SK-N-SH (cell line): ENCODE measurements around the gene ZC3H18. TPM values are rescaled to one million over a fixed set of nuclear protein-coding genes. Genes with fewer than 3 reads are reported as not detected.

ENCODE experiments used
- CTCF ChIA-PET: fragments of 300-600, 350-600 bp; formaldehyde crosslinking; extraction: SDS; loops from one replicate; lab custom pipeline; 2021; lab: Yijun Ruan, JAX
- POLR2A ChIA-PET: fragments of 350-600 bp; sonication (Branson Sonifier 250); formaldehyde crosslinking; extraction: SDS; loops from one replicate; lab custom pipeline; 2020; ENCODE audit warnings: antibody characterized with exemption, inconsistent platforms; lab: Yijun Ruan, JAX
- DNase-seq: peaks from one replicate; pipeline ENCODE4 v3.0.0; 2012
- H2AFZ ChIP-seq: fragments of 200-600 bp; sonication (generic); 2 replicates; pipeline ENCODE4 v1.8.1; 2016; ENCODE audit warnings: antibody characterized with exemption, mild to moderate bottlenecking, low read depth
- H3F3A ChIP-seq: fragments of 200-600 bp; sonication (generic); replicated peaks from 2 replicates; pipeline ENCODE3; 2016; ENCODE audit warnings: antibody characterized with exemption, mild to moderate bottlenecking; ENCODE audit not compliant: insufficient read depth
- H3K27ac ChIP-seq, 2 experiments: fragments of 200-500 bp in 1 of 2; fragments of 200-600 bp in 1 of 2; sonication (Bioruptor generic) in 1 of 2; sonication (generic), shearing (Covaris generic) in 1 of 2; 2 replicates each; pipeline versions ENCODE4 v1.5.1 to v1.6.1; 2014 to 2016; ENCODE audit warnings: low read depth in 2 of 2, inconsistent platforms in 1 of 2, low read length in 1 of 2, mild to moderate bottlenecking in 1 of 2, mixed read lengths in 1 of 2
- H3K27me3 ChIP-seq: fragments of 200-600 bp; sonication (generic), shearing (Covaris generic); 2 replicates; pipeline ENCODE4 v1.6.1; 2016; ENCODE audit warnings: mixed run types; ENCODE audit not compliant: insufficient read depth
- H3K36me3 ChIP-seq, 2 experiments: fragments of 200-500 bp in 1 of 2; fragments of 200-600 bp in 1 of 2; sonication (Bioruptor generic) in 1 of 2; sonication (generic) in 1 of 2; replicated peaks in 1 of 2; 2 replicates each; pipeline versions ENCODE3 to v1.5.1; 2014 to 2016; ENCODE audit warnings: low read length in 1 of 2, mild to moderate bottlenecking in 1 of 2; ENCODE audit not compliant: insufficient read depth in 2 of 2, control insufficient read depth in 1 of 2
- H3K4me1 ChIP-seq, 2 experiments: fragments of 200-500 bp in 1 of 2; fragments of 200-600 bp in 1 of 2; sonication (Bioruptor generic) in 1 of 2; sonication (generic), shearing (Covaris generic) in 1 of 2; 2 replicates each; pipeline versions ENCODE4 v1.5.1 to v1.6.1; 2014 to 2016; ENCODE audit warnings: low read depth in 1 of 2, low read length in 1 of 2, mixed run types in 1 of 2; ENCODE audit not compliant: insufficient read depth in 2 of 2, control insufficient read depth in 1 of 2
- H3K4me2 ChIP-seq: fragments of 200-600 bp; sonication (generic), shearing (Covaris generic); 2 replicates; pipeline ENCODE4 v1.6.1; 2017; ENCODE audit warnings: mixed run types
- H3K4me3 ChIP-seq, 2 experiments: fragments of 200-500 bp in 1 of 2; fragments of 200-600 bp in 1 of 2; sonication (Bioruptor generic) in 1 of 2; sonication (generic), shearing (Covaris generic) in 1 of 2; 2 replicates each; pipeline versions ENCODE4 v1.5.1 to v1.8.1; 2014 to 2016; ENCODE audit warnings: low read depth in 2 of 2, inconsistent platforms in 1 of 2, low read length in 1 of 2, mild to moderate bottlenecking in 1 of 2, mixed read lengths in 1 of 2, moderate library complexity in 1 of 2
- H3K79me2 ChIP-seq: fragments of 200-600 bp; sonication (generic); 2 replicates; pipeline ENCODE4 v1.8.1; 2017; ENCODE audit warnings: mild to moderate bottlenecking; ENCODE audit not compliant: insufficient read depth
- H3K9ac ChIP-seq: fragments of 200-600 bp; sonication (generic); 2 replicates; pipeline ENCODE4 v1.6.1; 2017; ENCODE audit warnings: mixed run types
- H3K9me2 ChIP-seq: fragments of 200-600 bp; sonication (generic); 2 replicates; pipeline ENCODE4 v1.6.1; 2017; ENCODE audit warnings: mixed run types
- H3K9me3 ChIP-seq: fragments of 200-600 bp; sonication (generic); 2 replicates; pipeline ENCODE4 v1.6.1; 2017; ENCODE audit warnings: mixed run types, mild to moderate bottlenecking, moderate library complexity
- H4K20me1 ChIP-seq: fragments of 200-600 bp; sonication (generic); 2 replicates; pipeline ENCODE4 v1.6.1; 2017; ENCODE audit warnings: mild to moderate bottlenecking, mixed run types; ENCODE audit not compliant: insufficient read depth
- FOXM1 ChIP-seq: IDR thresholded peaks from 2 replicates; pipeline ENCODE4 v1.4.0; 2012; ENCODE audit warnings: low read depth, mild to moderate bottlenecking
- JUND ChIP-seq: IDR thresholded peaks from 2 replicates; pipeline ENCODE4 v1.4.0; 2012
- POLR2AphosphoS5 ChIP-seq: IDR thresholded peaks from 2 replicates; pipeline ENCODE4 v1.6.1; 2012; ENCODE audit warnings: low read depth, low read length
- RCOR1 ChIP-seq: fragments of 150-350 bp; IDR thresholded peaks from 2 replicates; pipeline ENCODE4 v1.6.1; 2017; ENCODE audit warnings: antibody characterized with exemption, low read length
- RFX5 ChIP-seq: IDR thresholded peaks from 2 replicates; pipeline ENCODE4 v1.6.1; 2012; ENCODE audit warnings: mild to moderate bottlenecking, improper control_type of control experiment, low read length
- SMC3 ChIP-seq: IDR thresholded peaks from 2 replicates; pipeline ENCODE4 v1.6.1; 2012; ENCODE audit warnings: low read depth, low read length, improper control_type of control experiment
- TAF1 ChIP-seq: IDR thresholded peaks from 2 replicates; pipeline ENCODE4 v1.6.1; 2012; ENCODE audit warnings: low read depth, mild to moderate bottlenecking, low read length, moderate library complexity, borderline replicate concordance
- WGBS: methylation state at CpG from one replicate; pipeline ENCODE4 v1.1.6; 2017; ENCODE audit warnings: low lambda C conversion rate; 5-methylcytosine and 5-hydroxymethylcytosine counted together
- polyA plus RNA-seq, 3 experiments: library from polyadenylated mRNA; depleted of rRNA; stranded (reverse); fragments of >200 nt; gene quantifications; 2 replicates each; pipeline ENCODE4 v1.2.3, GENCODE V29; 2012
- TF ChIP-seq, protein P1 (sequence below): IDR thresholded peaks from 2 replicates; pipeline ENCODE4 v1.4.0; 2012; ENCODE audit warnings: low read depth, borderline replicate concordance

The ZC3H18 gene
- polyA plus RNA-seq, 1 of the 3 experiments (the other 2 are of a cell fraction), result 32.7 TPM

DNA sequence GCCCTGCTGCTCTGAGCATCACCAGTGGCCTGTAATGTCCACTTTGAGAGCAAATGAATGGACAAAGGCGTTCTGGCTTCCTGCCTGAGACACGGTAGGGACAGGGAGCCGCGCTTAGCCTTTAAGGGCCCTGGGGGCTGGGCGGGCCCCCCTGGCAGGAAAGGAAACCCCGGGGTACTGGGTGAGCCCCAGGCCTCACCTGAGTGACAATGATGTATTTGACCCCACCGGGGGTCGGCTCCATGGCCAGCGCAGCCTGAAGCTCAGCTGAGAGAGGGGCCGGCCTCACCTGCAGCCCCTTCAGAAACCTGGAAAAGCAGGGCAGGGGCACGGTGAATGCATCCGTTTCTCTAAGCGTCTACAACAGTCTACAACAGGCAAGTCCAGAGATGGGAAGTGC, 82.9 kb downstream of the ZC3H18 start (continued):
- TF ChIP-seq, protein P1, sequence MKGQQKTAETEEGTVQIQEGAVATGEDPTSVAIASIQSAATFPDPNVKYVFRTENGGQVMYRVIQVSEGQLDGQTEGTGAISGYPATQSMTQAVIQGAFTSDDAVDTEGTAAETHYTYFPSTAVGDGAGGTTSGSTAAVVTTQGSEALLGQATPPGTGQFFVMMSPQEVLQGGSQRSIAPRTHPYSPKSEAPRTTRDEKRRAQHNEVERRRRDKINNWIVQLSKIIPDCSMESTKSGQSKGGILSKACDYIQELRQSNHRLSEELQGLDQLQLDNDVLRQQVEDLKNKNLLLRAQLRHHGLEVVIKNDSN, result no peak
- no peak for TF ChIP-seq FOXM1
- no peak for TF ChIP-seq JUND
- TF ChIP-seq RCOR1, result no peak
- no peak for TF ChIP-seq SMC3
- TF ChIP-seq RFX5, result no peak

- ChIA-PET CTCF (interaction anchor here (1.2 kb wide), 1 partner anchor 27 kb away, joined by 3 read pairs; no protein-coding TSS in a partner anchor), POLR2A (no interaction called here)
- H4K20me1 ChIP-seq, result no peaks in the 10 kb centered on the region
- H3F3A ChIP-seq, result no peaks in the 10 kb centered on the region
- H3K4me2 ChIP-seq, result no peak overlapping the region
- H2AFZ ChIP-seq, result no peak overlapping the region
- no peaks in the 10 kb centered on the region for H3K9me3 ChIP-seq
- peaks cover 4 to 10% of the 10 kb centered on the region in 2 experiments; a peak in 2 of 4 replicates for H3K4me1 ChIP-seq
- WGBS, result 86% methylated on average over 22 of the region's 32 CpGs
- no peaks in the 10 kb centered on the region for H3K79me2 ChIP-seq
- H3K27ac ChIP-seq, result no peak overlapping the region
- no peak overlapping the region for H3K9ac ChIP-seq
- no peak overlapping the region for H3K4me3 ChIP-seq
- H3K36me3 ChIP-seq, result peaks cover 0 to 8% of the 10 kb centered on the region in 2 experiments
- H3K9me2 ChIP-seq, result no peaks in the 10 kb centered on the region
- DNase-seq, result no peak
- H3K27me3 ChIP-seq, result no peaks in the 10 kb centered on the region
- no peak for TF ChIP-seq SMC3
Measured at GRCh38 chr16:88653596-88654362, 83.6 kb downstream of the ZC3H18 start.

DNA sequence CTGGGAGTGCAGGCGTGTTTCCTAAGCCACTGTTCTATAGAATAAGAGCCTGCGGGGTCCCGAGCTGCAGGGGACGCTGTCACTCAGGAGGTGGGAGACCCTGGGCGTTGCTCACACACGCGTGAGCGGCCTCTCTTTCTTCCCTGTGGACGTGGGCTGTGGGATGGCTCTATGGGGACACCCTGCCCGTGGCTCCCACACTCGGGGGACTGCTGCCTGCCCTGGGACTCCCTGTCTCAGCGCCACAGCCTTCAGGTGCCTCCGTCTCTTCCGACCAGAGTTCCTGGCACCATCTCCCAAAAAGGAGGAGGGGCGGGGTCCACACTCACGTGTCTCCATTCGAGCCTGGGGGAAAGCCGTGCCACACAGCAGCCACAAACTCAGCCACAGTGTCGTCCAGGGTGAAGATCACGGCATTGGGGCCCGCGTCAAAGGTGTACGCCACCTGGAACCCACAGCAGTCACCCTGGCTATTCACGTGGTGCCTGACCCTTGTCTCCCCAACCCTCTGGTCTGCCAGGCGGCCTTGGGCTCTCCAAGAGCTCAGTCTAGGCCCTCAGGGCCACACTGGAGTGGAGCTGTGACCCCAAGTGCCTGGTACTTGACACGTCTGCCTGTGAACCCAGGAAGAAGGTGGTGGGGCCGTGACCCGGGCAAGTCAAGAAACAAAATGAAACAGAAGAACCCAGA, 84.3 kb downstream of the ZC3H18 start:
- H3K9me3 ChIP-seq, result no peaks in the 10 kb centered on the region
- no peaks in the 10 kb centered on the region for H3K79me2 ChIP-seq
- no peaks in the 10 kb centered on the region for H4K20me1 ChIP-seq
- no peak for DNase-seq
- POLR2A ChIA-PET, result no interaction called here
- peaks cover 4 to 10% of the 10 kb centered on the region in 2 experiments; a peak in 2 of 4 replicates for H3K4me1 ChIP-seq
- no peak overlapping the region for H3K27ac ChIP-seq
- peaks cover 0 to 8% of the 10 kb centered on the region in 2 experiments for H3K36me3 ChIP-seq
- 87% methylated on average over 19 of the region's 28 CpGs for WGBS
- H3F3A ChIP-seq, result no peaks in the 10 kb centered on the region
- no peak overlapping the region for H2AFZ ChIP-seq
- H3K9me2 ChIP-seq, result no peaks in the 10 kb centered on the region
- H3K4me2 ChIP-seq, result no peak overlapping the region
- no peaks in the 10 kb centered on the region for H3K27me3 ChIP-seq
- TF ChIP-seq POLR2AphosphoS5, result no peak
- no peak for TF ChIP-seq SMC3
- no peak for TF ChIP-seq TAF1
- TF ChIP-seq, all 33 proteins: peak for 0
- H3K9ac ChIP-seq, result no peak overlapping the region
- H3K4me3 ChIP-seq, result no peak overlapping the region
- CTCF ChIA-PET, result interaction anchor here (1.0 kb wide), 1 partner anchor 9 kb away, joined by 6 read pairs; no protein-coding TSS in a partner anchor
